ENCODE data around the gene ABCA13. TPM values are rescaled to one million over a fixed set of nuclear protein-coding genes. Genes with fewer than 3 reads are reported as not detected.

The ABCA13 gene
- total RNA-seq, 1 donor from 2014 or later: 0.02 TPM

- intact Hi-C loops (cut with micrococcal nuclease): no loop called here
These were observed 462.9 kb downstream of the ABCA13 start for GRCh38 chr7:48634116-48634632.

DNA sequence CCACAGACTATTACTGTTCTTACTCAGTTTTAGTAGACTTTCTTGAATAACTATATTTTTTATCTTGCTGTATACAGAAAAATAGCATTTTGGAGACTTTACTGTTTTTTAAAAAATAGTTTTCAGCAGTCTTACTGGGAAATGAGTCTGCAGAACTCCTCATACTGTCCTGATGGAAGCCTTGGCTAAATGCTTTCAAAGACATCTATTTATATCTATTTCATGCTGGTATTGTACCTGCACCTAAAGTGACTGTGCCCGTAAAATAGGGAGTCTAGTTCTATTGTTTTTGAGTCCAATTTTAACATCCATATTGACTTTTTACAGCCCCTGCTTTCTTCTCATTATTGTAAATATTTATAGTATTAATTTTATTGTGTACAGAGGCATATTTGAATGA, 464.5 kb downstream of the ABCA13 start:
- intact Hi-C loops (cut with micrococcal nuclease): no loop called here

DNA sequence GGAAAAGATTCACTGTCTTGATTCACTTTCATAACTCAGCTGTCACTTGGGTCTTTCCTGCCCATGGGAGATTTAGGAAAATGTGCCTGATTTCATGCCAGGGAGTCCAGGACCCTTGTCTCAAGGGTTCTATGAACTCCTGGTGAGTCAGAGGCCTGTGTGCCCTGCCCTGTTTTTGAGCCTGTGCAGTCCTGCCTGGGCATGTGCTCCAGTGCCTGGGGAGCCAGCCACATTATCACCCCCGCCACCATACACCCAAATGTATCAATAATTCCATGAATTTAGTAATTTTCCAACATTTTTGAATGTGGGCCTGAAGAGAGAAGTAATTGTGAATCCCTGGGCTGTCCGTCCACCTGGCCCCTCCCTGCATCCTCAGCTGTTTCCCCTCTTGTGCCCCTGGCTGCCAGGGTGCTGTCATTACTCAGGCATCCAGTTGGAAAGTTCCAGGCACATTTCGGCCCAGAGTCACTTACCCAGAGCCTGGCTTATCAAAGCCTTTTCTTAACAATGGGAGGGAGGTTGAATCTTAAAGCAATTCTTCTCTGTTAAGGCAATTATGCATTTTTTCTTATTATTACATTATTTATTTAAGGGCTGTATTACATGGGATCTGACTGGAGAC, 465.2 kb downstream of the ABCA13 start:
- intact Hi-C loops (cut with micrococcal nuclease): no loop called here

DNA sequence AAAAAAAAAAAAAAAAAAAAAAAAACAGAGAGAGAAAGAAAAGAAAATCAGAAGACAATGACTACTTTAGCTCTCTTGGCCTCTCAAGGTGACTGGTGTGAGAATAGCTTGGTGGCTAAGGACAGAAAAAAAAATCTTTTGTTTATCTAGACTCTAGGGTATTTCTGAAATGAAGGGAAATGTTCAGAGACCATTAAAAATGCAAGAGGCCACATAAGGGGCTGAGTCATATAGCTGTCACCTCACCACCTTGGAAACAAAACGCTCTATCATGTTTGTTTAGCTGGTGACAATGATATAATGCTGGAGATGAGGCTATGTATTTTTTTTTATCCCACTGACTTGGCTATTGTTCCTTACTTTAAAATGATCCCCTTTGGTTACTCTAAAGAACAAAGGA, 466.1 kb downstream of the ABCA13 start:
- intact Hi-C loops (cut with micrococcal nuclease): no loop called here

- intact Hi-C loops (cut with micrococcal nuclease): no loop called here
These were observed 466.8 kb downstream of the ABCA13 start for GRCh38 chr7:48638041-48638440.

- intact Hi-C loops (cut with micrococcal nuclease): no loop called here
These were observed 472.3 kb downstream of the ABCA13 start for GRCh38 chr7:48643431-48644013.

DNA sequence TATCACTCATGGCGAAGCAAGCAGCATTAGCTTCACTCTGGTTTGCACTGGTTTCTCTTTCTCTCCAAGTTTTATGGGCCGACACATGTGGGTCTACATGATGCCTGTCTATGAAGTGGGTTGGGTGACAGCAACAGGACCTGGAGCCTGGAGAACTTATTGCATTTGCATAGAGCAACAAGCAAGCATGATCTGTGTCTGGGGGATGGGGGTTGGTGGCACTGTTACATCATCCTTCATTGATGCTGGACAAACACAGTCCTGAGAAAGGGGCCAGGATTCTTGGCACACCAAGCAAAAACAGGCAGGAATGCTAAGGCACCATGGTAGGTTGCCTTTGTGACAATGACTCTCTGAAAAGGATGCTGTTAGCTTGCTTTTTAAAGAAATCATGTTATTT, 486.9 kb downstream of the ABCA13 start:
- intact Hi-C loops (cut with micrococcal nuclease): no loop called here

DNA sequence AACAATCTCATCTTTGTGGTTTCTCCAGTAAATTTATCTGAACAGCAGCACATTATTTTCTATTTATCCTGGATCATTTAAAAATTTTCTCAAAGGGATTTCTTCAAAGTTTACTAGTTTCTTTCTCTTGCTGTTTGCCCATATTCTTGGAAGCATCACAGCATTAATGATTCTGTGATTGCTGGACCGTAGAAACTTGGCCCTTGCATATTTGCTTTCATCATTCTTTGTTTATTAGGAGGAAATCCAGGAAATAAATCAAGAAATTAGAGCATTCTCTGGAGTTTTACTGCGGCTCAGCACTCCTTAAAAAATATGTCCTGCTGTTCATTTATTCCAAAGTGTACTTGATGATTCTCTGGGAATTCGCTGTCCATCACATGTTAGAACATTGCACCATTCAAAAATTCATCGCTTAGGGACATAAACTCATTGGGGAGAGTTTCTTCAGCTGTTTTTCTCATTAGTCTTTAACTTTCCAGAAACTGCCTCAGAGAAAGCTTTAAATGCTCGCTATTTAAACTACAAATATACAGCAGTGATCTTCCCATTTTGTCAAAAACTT, 489.1 kb downstream of the ABCA13 start:
- intact Hi-C loops (cut with micrococcal nuclease): no loop called here

DNA sequence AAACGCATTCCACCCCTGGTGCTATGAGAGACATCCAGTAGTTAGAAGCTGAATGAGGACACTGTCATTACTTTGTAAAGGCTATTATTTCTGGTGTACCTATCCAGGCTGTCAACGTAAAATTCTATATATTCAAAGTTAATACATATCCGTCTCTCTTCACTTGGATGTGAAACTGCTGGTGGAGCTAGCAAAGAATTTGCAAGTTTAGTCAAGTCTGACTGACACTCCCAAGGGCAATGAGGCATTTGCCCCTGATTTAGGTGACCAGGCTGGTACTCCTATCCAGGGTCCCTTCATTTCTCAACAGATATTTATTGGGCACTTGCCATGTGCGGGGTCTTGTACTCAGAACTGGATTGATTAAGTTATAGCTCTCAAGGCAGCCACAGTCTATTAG, 493.0 kb downstream of the ABCA13 start:
- intact Hi-C loops (cut with micrococcal nuclease): no loop called here

DNA sequence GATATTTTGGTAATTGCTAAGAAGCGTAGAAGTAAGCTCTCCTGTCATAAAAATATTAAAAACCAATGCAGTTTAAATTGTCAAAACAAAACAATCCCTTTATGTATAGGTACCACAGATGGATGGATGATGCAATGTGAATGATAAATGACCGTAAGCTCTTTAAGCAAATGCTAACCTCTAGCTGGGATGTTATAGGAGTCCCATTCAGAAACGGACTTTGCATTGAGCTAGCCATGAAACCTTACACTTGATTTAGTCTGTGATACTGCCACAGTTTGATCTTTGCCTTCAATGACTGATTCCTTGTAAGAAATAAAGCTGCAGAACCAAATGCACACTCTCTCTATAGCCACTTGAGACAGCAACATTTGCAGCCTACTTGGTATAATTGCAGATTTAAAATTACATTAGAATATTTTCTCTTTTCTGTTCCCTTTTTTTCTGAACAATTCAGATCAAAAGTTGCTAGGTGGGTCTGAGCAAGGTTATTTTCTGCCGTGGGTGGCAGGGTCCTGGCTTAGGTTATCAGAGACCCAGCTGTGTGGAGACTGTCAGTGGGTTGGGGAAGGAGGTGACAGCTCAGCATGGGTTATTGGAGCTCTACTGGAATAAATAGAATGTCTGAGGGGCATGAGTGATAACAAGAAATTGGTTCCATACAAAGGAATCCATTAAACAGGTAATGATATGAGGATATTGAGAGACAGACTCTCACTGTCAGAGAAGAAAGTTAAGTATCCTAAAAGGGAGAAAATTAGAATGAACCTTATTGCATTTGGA, 494.3 kb downstream of the ABCA13 start:
- intact Hi-C loops (cut with micrococcal nuclease): no loop called here

DNA sequence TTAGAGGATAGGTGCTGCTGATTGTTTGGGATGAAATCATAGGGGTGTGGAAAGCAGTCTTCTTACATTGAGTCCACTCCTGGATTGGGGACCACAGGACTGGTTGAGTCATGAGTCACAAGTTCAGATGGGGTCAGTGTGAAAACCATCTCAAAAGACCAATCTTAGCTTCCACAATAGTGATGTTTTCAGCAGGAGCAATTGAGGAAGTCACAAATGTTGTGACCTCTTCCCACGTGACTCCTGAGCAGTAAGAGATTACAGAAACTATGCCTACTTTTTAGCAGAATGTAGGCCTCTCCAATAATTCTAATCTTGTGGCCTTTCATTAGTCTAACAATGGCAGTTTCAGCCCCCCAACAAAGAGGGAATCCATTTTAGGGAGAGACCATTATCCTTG, 496.1 kb downstream of the ABCA13 start:
- intact Hi-C loops (cut with micrococcal nuclease): no loop called here

- intact Hi-C loops (cut with micrococcal nuclease): no loop called here
These were observed 500.4 kb downstream of the ABCA13 start for GRCh38 chr7:48671656-48672055.

DNA sequence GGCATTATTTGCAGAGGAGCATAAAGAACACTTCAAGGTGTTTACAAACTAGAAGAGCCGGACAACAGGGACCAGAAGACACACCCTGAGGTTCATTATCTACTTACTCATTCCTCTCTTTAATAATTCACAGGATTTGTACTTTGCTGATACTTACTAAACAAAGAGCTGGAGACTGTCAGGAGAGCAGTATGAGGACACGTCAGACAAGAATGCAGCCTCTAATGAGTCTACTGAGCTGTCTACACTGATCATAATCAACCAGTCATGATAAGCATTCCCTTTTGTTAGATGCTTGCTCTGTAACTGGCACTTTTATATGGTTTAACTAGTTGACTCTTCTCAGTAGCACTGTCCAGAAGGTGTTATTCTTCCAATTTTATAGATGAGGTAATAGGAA, 509.7 kb downstream of the ABCA13 start:
- intact Hi-C loops (cut with micrococcal nuclease): no loop called here

DNA sequence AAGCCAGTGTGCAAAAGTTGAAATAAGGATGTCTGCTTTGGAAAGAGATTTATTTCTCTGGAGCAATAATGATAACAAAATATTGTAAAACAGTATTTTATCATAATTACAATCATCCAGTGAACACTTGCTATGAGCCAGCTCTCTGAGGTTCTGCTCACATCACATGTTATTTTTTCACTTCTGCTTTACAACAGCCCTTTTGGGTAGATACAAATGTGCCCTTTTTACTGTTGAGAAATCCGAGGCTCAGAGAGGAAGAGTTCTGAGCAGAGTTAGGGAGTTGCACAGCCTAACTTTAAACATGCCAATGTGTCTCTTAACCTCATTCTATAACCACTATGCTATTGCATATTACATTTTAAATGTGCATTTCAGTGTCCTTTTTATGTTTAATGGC, 520.5 kb downstream of the ABCA13 start:
- intact Hi-C loops (cut with micrococcal nuclease): no loop called here

Other genes with a start within 250 kb of the ABCA13 start
- gene PKD1L1, start 223.0 kb upstream of the ABCA13 start, total RNA-seq: 0.09 and 0.11 TPM in 2 replicates
- 41.6 and 44.8 TPM in 2 replicates for gene HUS1, start 191.8 kb upstream of the ABCA13 start, total RNA-seq
- 0.41 TPM in 1 of 2 replicates, not detected in the other for gene SUN3, start 142.4 kb upstream of the ABCA13 start, total RNA-seq
- 0.11 TPM in 1 of 2 replicates, not detected in the other for gene C7orf57, start 135.9 kb upstream of the ABCA13 start, total RNA-seq
- 75.0 and 77.1 TPM in 2 replicates for gene UPP1, start 82.2 kb upstream of the ABCA13 start, total RNA-seq